AG10803 (cell line): ENCODE data around the gene KMT2C.

Experiments
- DNase-seq: peaks from one replicate; pipeline ENCODE4 v3.0.0; 2010; ENCODE audit warnings: low read depth
- H3K4me3 ChIP-seq: 2 replicates; pipeline ENCODE4 v1.5.1; 2011; ENCODE audit warnings: mild to moderate bottlenecking, low read length, control low read depth
- CTCF ChIP-seq: conservative IDR thresholded peaks from 2 replicates; pipeline ENCODE4 v1.5.1; 2011; ENCODE audit warnings: mild to moderate bottlenecking, low read length, control low read depth, inconsistent platforms

KMT2C gene

GRCh38 chr7:152193880-152194279 is 241.9 kb downstream of the KMT2C start:
- no peak overlapping the region for H3K4me3 ChIP-seq
- TF ChIP-seq CTCF = no peak
- DNase-seq = no peak

GRCh38 chr7:152189061-152189460 is 246.7 kb downstream of the KMT2C start:
- no peak overlapping the region for H3K4me3 ChIP-seq
- no peak for TF ChIP-seq CTCF
- no peak for DNase-seq

GRCh38 chr7:152185558-152185957 is 250.2 kb downstream of the KMT2C start:
- TF ChIP-seq CTCF = no peak
- no peak overlapping the region for H3K4me3 ChIP-seq
- DNase-seq = no peak

- H3K4me3 ChIP-seq = no peak overlapping the region
- no peak for DNase-seq
- TF ChIP-seq CTCF = no peak
These were observed 255.2 kb downstream of the KMT2C start for GRCh38 chr7:152180587-152180986.

- no peak for DNase-seq
- TF ChIP-seq CTCF = no peak
- no peak overlapping the region for H3K4me3 ChIP-seq
These were observed 255.8 kb downstream of the KMT2C start for GRCh38 chr7:152180048-152180447.

- TF ChIP-seq CTCF = no peak
- no peak overlapping the region for H3K4me3 ChIP-seq
- DNase-seq = no peak
These were observed 257.3 kb downstream of the KMT2C start for GRCh38 chr7:152178405-152179058.

GRCh38 chr7:152177681-152178404 is 258.0 kb downstream of the KMT2C start:
- TF ChIP-seq CTCF = no peak
- no peak for DNase-seq
- H3K4me3 ChIP-seq = no peak overlapping the region
